Peyer's patch (tissue), 4 donors: ENCODE data around the gene MPG. TPM values are rescaled to one million over a fixed set of nuclear protein-coding genes. Genes with fewer than 3 reads are reported as not detected.
"Not testable (repeated sequence)": the region's sequence is repeated elsewhere in the genome, so short reads cannot be mapped to it uniquely, and the experiment has no call there.

Source experiments
- DNase-seq, 3 donors: peaks; one replicate each; pipeline ENCODE4 v3.0.0-alpha.2; 2017 to 2019
- H3K27ac ChIP-seq, 4 donors: fragments of 200-600 bp; sonication (generic); one replicate each; pipeline ENCODE4 v1.5.1; 2016 to 2019
- H3K27me3 ChIP-seq, 2 donors: fragments of 200-600 bp; sonication (generic); one replicate each; pipeline ENCODE4 v1.5.1; 2019
- H3K36me3 ChIP-seq, 3 donors: fragments of 200-600 bp; sonication (generic); one replicate each; pipeline ENCODE4 v1.5.1; 2016 to 2019
- H3K4me1 ChIP-seq, 4 donors: fragments of 200-600 bp; sonication (generic); one replicate each; pipeline ENCODE4 v1.5.1; 2016 to 2019
- H3K4me3 ChIP-seq, 4 donors: fragments of 200-600 bp; sonication (generic); 1 replicate in 3 of 4; 2 replicates in 1 of 4; pipeline ENCODE4 v1.5.1; 2016 to 2019; ENCODE audit warnings: mild to moderate bottlenecking in 1 of 4
- H3K9me3 ChIP-seq, 4 donors: fragments of 200-600 bp; sonication (generic); one replicate each; pipeline ENCODE4 v1.5.1; 2016 to 2019; ENCODE audit warnings: mild to moderate bottlenecking in 1 of 4
- POLR2A ChIP-seq, 2 donors: fragments of 450-650 bp; IDR thresholded peaks; one replicate each; pipeline ENCODE4 v1.5.1; 2017; ENCODE audit warnings: antibody characterized with exemption in 2 of 2, mild to moderate bottlenecking in 2 of 2, moderate library complexity in 2 of 2
- total RNA-seq, 4 donors: library from RNA; depleted of rRNA; stranded (reverse); fragments of >200 nt; gene quantifications; one replicate each; pipeline ENCODE4 v1.1.0, GENCODE V29; 2016
- TF ChIP-seq, protein P1 (sequence below), 6 experiments: fragments of 450-650 bp in 4 of 6; fragments of 200-600 bp in 2 of 6; sonication (generic) in 1 of 6; IDR thresholded peaks; one replicate each; pipeline ENCODE4 v1.5.1; 2017 to 2019; ENCODE audit warnings: antibody characterized with exemption in 6 of 6, mild to moderate bottlenecking in 3 of 6, moderate library complexity in 1 of 6

The MPG gene
- total RNA-seq, 4 donors from 2014 or later: 21.5 to 63.4 (median 44.7) TPM

- Histone ChIP-seq H3K9me3 (no peaks in the 10 kb centered on the region), H3K4me3 (no peak overlapping the region), H3K27ac (no peak overlapping the region), H3K27me3 (no peaks in the 10 kb centered on the region), H3K4me1 (peaks cover 0 to 7% (median 0%) of the 10 kb centered on the region in 4 donors), H3K36me3 (no peaks in the 10 kb centered on the region)
- DNase-seq: no peak
- TF ChIP-seq, protein P1, sequence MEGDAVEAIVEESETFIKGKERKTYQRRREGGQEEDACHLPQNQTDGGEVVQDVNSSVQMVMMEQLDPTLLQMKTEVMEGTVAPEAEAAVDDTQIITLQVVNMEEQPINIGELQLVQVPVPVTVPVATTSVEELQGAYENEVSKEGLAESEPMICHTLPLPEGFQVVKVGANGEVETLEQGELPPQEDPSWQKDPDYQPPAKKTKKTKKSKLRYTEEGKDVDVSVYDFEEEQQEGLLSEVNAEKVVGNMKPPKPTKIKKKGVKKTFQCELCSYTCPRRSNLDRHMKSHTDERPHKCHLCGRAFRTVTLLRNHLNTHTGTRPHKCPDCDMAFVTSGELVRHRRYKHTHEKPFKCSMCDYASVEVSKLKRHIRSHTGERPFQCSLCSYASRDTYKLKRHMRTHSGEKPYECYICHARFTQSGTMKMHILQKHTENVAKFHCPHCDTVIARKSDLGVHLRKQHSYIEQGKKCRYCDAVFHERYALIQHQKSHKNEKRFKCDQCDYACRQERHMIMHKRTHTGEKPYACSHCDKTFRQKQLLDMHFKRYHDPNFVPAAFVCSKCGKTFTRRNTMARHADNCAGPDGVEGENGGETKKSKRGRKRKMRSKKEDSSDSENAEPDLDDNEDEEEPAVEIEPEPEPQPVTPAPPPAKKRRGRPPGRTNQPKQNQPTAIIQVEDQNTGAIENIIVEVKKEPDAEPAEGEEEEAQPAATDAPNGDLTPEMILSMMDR (IDR thresholded peaks at IDR 0.05): no peak
- no peak for TF ChIP-seq POLR2A (IDR thresholded peaks at IDR 0.05)
Measured at GRCh38 chr16:119835-120491, 41.9 kb downstream of the MPG start.

DNA sequence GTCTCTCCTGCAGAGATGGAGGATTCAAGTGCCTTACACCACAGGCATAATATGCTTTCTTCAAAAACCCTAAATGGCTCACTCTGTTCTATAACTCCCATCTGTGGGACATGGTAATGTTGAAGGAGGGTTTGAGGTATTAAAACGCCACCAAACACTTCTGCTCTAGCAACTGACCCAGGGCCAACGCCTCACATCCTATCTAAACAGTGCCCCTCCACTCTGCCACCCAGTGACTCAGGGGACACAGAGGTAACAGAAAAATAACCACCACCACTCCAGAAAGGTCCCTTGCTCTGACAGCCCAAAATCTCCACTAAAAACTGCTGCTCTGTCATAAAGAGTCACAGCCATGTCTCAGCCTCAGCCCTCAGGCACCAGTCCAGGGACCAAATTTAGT, 42.7 kb downstream of the MPG start:
- no peaks in the 10 kb centered on the region for H3K27me3 ChIP-seq
- no peaks in the 10 kb centered on the region for H3K9me3 ChIP-seq
- no peaks in the 10 kb centered on the region for H3K36me3 ChIP-seq
- H3K4me1 ChIP-seq: peaks cover 0 to 7% (median 0%) of the 10 kb centered on the region in 4 donors
- no peak overlapping the region for H3K27ac ChIP-seq
- no peak for DNase-seq
- no peak overlapping the region for H3K4me3 ChIP-seq
- TF ChIP-seq POLR2A (IDR thresholded peaks at IDR 0.05): no peak
- TF ChIP-seq, protein P1 (IDR thresholded peaks at IDR 0.05): no peak

- no peak overlapping the region for H3K4me3 ChIP-seq
- DNase-seq: no peak
- no peak overlapping the region for H3K27ac ChIP-seq
- H3K4me1 ChIP-seq: peaks cover 0 to 7% (median 0%) of the 10 kb centered on the region in 4 donors
- TF ChIP-seq POLR2A (IDR thresholded peaks at IDR 0.05): no peak
- TF ChIP-seq, protein P1 (IDR thresholded peaks at IDR 0.05): no peak
- no peaks in the 10 kb centered on the region for H3K9me3 ChIP-seq
- no peaks in the 10 kb centered on the region for H3K27me3 ChIP-seq
- no peaks in the 10 kb centered on the region for H3K36me3 ChIP-seq
Measured at GRCh38 chr16:122361-122760, 44.3 kb downstream of the MPG start.

DNA sequence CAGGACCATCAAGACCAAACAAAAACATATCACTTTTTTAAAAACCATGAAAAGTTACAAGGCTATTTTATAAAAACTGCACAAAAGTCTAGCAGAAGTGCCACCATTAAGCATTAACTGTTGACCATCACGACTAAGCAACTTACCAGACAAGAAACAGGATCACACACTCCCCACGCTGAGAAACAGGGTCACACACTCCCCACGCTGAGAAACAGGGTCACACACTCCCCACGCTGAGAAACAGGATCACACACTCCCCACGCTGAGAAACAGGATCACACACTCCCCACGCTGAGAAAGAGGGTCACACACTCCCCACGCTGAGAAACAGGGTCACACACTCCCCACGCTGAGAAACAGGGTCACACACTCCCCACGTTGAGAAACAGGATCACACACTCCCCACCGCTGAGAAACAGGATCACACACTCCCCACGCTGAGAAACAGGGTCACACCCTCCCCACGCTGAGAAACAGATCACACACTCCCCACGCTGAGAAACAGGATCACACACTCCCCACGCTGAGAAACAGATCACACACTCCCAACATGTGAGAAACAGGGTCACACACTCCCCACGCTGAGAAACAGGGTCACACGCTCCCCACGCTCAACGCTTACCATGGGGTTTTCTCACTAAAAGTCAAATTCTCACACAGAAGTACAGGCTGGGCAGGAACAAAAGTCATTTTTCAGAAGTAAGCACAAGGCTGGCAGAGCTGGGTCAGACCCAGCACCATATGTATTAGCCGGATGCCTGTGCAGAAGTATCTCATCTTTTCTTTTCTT, 45.7 kb downstream of the MPG start:
- not testable (repeated sequence) for H3K4me1 ChIP-seq, H3K27me3 ChIP-seq, H3K9me3 ChIP-seq, DNase-seq, H3K36me3 ChIP-seq, H3K27ac ChIP-seq, H3K4me3 ChIP-seq

GRCh38 chr16:125011-125410, 47.0 kb downstream of the MPG start:
- Histone ChIP-seq H3K9me3 (no peaks in the 10 kb centered on the region), H3K4me3 (no peak overlapping the region), H3K4me1 (no peaks in the 10 kb centered on the region), H3K27me3 (no peaks in the 10 kb centered on the region), H3K27ac (no peak overlapping the region), H3K36me3 (no peaks in the 10 kb centered on the region)
- TF ChIP-seq, protein P1 (IDR thresholded peaks at IDR 0.05): no peak
- no peak for DNase-seq

DNA sequence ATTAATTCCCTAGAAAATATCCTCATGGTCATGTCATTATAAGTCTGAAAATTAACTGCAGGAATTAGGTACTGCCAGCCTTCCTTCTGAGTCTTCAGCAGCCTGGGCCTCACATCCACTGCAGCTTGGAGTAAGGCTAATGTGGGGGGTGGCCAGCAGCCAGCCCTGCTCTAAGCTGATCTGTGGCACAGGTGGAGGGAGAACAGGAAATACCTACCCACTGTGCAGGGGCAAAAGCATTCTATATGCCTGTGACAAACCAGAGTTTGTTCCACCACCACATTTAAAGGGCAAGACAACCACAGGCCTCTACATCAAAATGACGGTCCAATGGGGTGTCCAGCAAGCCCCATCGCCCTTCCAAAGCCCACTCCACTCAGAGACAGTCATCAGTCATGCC, 51.0 kb downstream of the MPG start:
- Histone ChIP-seq H3K36me3 (no peaks in the 10 kb centered on the region), H3K27ac (no peak overlapping the region), H3K4me3 (no peak overlapping the region), H3K27me3 (no peaks in the 10 kb centered on the region), H3K9me3 (no peaks in the 10 kb centered on the region), H3K4me1 (no peaks in the 10 kb centered on the region)
- no peak for DNase-seq
- no peak for TF ChIP-seq POLR2A (IDR thresholded peaks at IDR 0.05)
- TF ChIP-seq, protein P1 (IDR thresholded peaks at IDR 0.05): no peak
